MG63 (cell line): Measurements from ENCODE around the gene PDE4D. TPM values are rescaled to one million over a fixed set of nuclear protein-coding genes. Genes with fewer than 3 reads are reported as not detected.
"Not testable (repeated sequence)": the region's sequence is repeated elsewhere in the genome, so short reads cannot be mapped to it uniquely, and the experiment has no call there.

Source experiments
- DNase-seq: peaks from one replicate; pipeline ENCODE4 v3.0.0-alpha.2; 2020
- H3K27me3 ChIP-seq: fragments of 250-450 bp; sonication (Bioruptor Pico); 2 replicates; pipeline ENCODE4 v1.5.1; 2020; ENCODE audit warnings: mild to moderate bottlenecking, moderate library complexity
- H3K36me3 ChIP-seq: fragments of 250-450 bp; sonication (Bioruptor Pico); 2 replicates; pipeline ENCODE4 v1.5.1; 2020; ENCODE audit warnings: mild to moderate bottlenecking, moderate library complexity
- H3K4me3 ChIP-seq: fragments of 250-450 bp; sonication (Bioruptor Pico); 2 replicates; pipeline ENCODE4 v1.5.1; 2020; ENCODE audit warnings: mild to moderate bottlenecking, moderate library complexity
- H3K9me3 ChIP-seq: fragments of 250-450 bp; sonication (Bioruptor Pico); 2 replicates; pipeline ENCODE4 v1.5.1; 2020; ENCODE audit warnings: mild to moderate bottlenecking, moderate library complexity
- total RNA-seq: library from RNA; depleted of rRNA; stranded (reverse); fragments of >200 nt; shearing (Covaris generic); gene quantifications from 2 replicates; pipeline ENCODE4 v1.2.3, GENCODE V29; 2014; ENCODE audit warnings: low replicate concordance

PDE4D gene
- total RNA-seq, 1 experiment from 2014 or later, result 3.1 TPM

GRCh38 chr5:59674763-59675162 lies 218.8 kb downstream of the PDE4D start:
- Histone ChIP-seq H3K36me3 (no peaks in the 10 kb centered on the region), H3K9me3 (no peaks in the 10 kb centered on the region), H3K27me3 (no peaks in the 10 kb centered on the region), H3K4me3 (no peak overlapping the region)
- no peak for DNase-seq

GRCh38 chr5:59673438-59674058 lies 220.0 kb downstream of the PDE4D start:
- no peaks in the 10 kb centered on the region for H3K27me3 ChIP-seq
- no peak for DNase-seq
- no peak overlapping the region for H3K4me3 ChIP-seq
- H3K9me3 ChIP-seq, result no peaks in the 10 kb centered on the region
- no peaks in the 10 kb centered on the region for H3K36me3 ChIP-seq

- Histone ChIP-seq H3K9me3 (no peaks in the 10 kb centered on the region), H3K36me3 (no peaks in the 10 kb centered on the region), H3K27me3 (no peaks in the 10 kb centered on the region), H3K4me3 (no peak overlapping the region)
- DNase-seq, result no peak
Measured at GRCh38 chr5:59666440-59667068, 227.0 kb downstream of the PDE4D start.

GRCh38 chr5:59665832-59666203 lies 227.7 kb downstream of the PDE4D start:
- not testable (repeated sequence) for H3K4me3 ChIP-seq, H3K9me3 ChIP-seq, H3K36me3 ChIP-seq, H3K27me3 ChIP-seq, DNase-seq

GRCh38 chr5:59665086-59665831 lies 228.3 kb downstream of the PDE4D start:
- no peaks in the 10 kb centered on the region for H3K9me3 ChIP-seq
- no peak overlapping the region for H3K4me3 ChIP-seq
- no peaks in the 10 kb centered on the region for H3K36me3 ChIP-seq
- DNase-seq, result no peak
- no peaks in the 10 kb centered on the region for H3K27me3 ChIP-seq

GRCh38 chr5:59661954-59662615 lies 231.4 kb downstream of the PDE4D start:
- H3K27me3 ChIP-seq, result no peaks in the 10 kb centered on the region
- H3K9me3 ChIP-seq, result no peaks in the 10 kb centered on the region
- peak; percentile 39 for DNase-seq
- no peaks in the 10 kb centered on the region for H3K36me3 ChIP-seq
- peak overlapping the region; percentile 3; the same call in 1 of the 2 replicates for H3K4me3 ChIP-seq

GRCh38 chr5:59661311-59661710 lies 232.2 kb downstream of the PDE4D start:
- no peak overlapping the region for H3K4me3 ChIP-seq
- no peaks in the 10 kb centered on the region for H3K9me3 ChIP-seq
- no peaks in the 10 kb centered on the region for H3K36me3 ChIP-seq
- H3K27me3 ChIP-seq, result no peaks in the 10 kb centered on the region
- no peak for DNase-seq

- H3K27me3 ChIP-seq, result no peaks in the 10 kb centered on the region
- no peak for DNase-seq
- H3K4me3 ChIP-seq, result no peak overlapping the region
- no peaks in the 10 kb centered on the region for H3K36me3 ChIP-seq
- no peaks in the 10 kb centered on the region for H3K9me3 ChIP-seq
Measured at GRCh38 chr5:59660737-59661136, 232.8 kb downstream of the PDE4D start.

- Histone ChIP-seq H3K27me3 (no peaks in the 10 kb centered on the region), H3K36me3 (no peaks in the 10 kb centered on the region), H3K4me3 (no peak overlapping the region), H3K9me3 (no peaks in the 10 kb centered on the region)
- DNase-seq, result no peak
Measured at GRCh38 chr5:59656351-59657254, 236.9 kb downstream of the PDE4D start.

GRCh38 chr5:59655693-59656309 lies 237.7 kb downstream of the PDE4D start:
- Histone ChIP-seq H3K36me3 (no peaks in the 10 kb centered on the region), H3K27me3 (no peaks in the 10 kb centered on the region), H3K9me3 (no peaks in the 10 kb centered on the region), H3K4me3 (no peak overlapping the region)
- no peak for DNase-seq

- no peaks in the 10 kb centered on the region for H3K9me3 ChIP-seq
- no peaks in the 10 kb centered on the region for H3K27me3 ChIP-seq
- H3K36me3 ChIP-seq, result no peaks in the 10 kb centered on the region
- no peak for DNase-seq
- no peak overlapping the region for H3K4me3 ChIP-seq
Measured at GRCh38 chr5:59654691-59655090, 238.8 kb downstream of the PDE4D start.

- Histone ChIP-seq H3K4me3 (no peak overlapping the region), H3K36me3 (no peaks in the 10 kb centered on the region), H3K27me3 (no peaks in the 10 kb centered on the region), H3K9me3 (no peaks in the 10 kb centered on the region)
- DNase-seq, result no peak
Measured at GRCh38 chr5:59652449-59652848, 241.1 kb downstream of the PDE4D start.

GRCh38 chr5:59648949-59649921 lies 244.3 kb downstream of the PDE4D start:
- Histone ChIP-seq H3K27me3 (no peaks in the 10 kb centered on the region), H3K9me3 (no peaks in the 10 kb centered on the region), H3K4me3 (no peak overlapping the region), H3K36me3 (no peaks in the 10 kb centered on the region)
- no peak for DNase-seq

- H3K9me3 ChIP-seq, result no peaks in the 10 kb centered on the region
- H3K4me3 ChIP-seq, result no peak overlapping the region
- H3K36me3 ChIP-seq, result no peaks in the 10 kb centered on the region
- H3K27me3 ChIP-seq, result no peaks in the 10 kb centered on the region
- no peak for DNase-seq
Measured at GRCh38 chr5:59648038-59648831, 245.3 kb downstream of the PDE4D start.
